MG63 (cell line): ENCODE measurements around the gene ATP5F1D. TPM values are rescaled to one million over a fixed set of nuclear protein-coding genes. Genes with fewer than 3 reads are reported as not detected.

Experiments used
- DNase-seq: peaks from one replicate; pipeline ENCODE4 v3.0.0-alpha.2; 2020
- H3K27me3 ChIP-seq: fragments of 250-450 bp; sonication (Bioruptor Pico); 2 replicates; pipeline ENCODE4 v1.5.1; 2020; ENCODE audit warnings: mild to moderate bottlenecking, moderate library complexity
- H3K36me3 ChIP-seq: fragments of 250-450 bp; sonication (Bioruptor Pico); 2 replicates; pipeline ENCODE4 v1.5.1; 2020; ENCODE audit warnings: mild to moderate bottlenecking, moderate library complexity
- H3K4me3 ChIP-seq: fragments of 250-450 bp; sonication (Bioruptor Pico); 2 replicates; pipeline ENCODE4 v1.5.1; 2020; ENCODE audit warnings: mild to moderate bottlenecking, moderate library complexity
- H3K9me3 ChIP-seq: fragments of 250-450 bp; sonication (Bioruptor Pico); 2 replicates; pipeline ENCODE4 v1.5.1; 2020; ENCODE audit warnings: mild to moderate bottlenecking, moderate library complexity
- total RNA-seq: library from RNA; depleted of rRNA; stranded (reverse); fragments of >200 nt; shearing (Covaris generic); gene quantifications from 2 replicates; pipeline ENCODE4 v1.2.3, GENCODE V29; 2014; ENCODE audit warnings: low replicate concordance

The ATP5F1D gene
- total RNA-seq, 1 experiment from 2014 or later = 33.8 TPM

DNA sequence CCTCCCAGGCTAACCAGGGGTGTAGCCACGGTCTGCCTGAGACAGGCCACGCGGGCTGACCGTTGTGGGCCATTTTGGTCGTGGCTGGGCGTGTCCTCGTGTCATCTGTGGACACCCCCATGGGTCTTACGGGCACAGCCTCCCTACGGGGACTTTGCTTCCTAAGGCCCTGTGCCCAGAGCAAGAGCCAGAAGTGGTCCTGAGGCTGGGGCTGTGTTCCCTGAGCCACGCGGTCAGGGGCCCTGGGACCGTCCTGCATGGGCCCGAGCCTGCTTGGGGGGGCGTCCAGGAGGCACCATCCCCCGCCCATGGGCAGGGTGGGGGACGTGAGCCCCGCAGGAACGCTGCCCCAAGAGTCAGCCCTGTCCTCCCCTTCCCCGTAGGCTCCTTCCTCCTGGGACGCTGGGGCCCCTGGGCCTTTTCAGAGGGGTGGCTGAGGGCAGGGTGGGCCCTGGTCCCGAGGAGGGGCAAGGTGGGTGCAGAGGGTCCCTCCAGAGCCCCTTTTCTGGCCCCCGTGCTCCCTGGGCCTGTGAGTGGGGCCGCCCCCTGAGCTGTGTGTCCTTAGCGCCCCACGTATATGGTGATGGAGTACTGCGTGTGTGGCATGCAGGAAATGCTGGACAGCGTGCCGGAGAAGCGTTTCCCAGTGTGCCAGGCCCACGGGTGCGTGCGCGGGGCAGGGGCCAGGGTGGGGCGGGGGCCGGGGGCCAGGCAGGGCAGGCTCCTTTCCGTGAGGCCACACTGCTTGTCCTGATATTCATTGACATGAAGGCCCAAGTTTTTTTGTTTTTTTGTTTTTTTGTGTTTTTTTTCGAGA, 22.6 kb upstream of the ATP5F1D start:
- Histone ChIP-seq H3K9me3 (no peaks in the 10 kb centered on the region), H3K4me3 (no peak overlapping the region), H3K27me3 (no peaks in the 10 kb centered on the region), H3K36me3 (peaks cover 7% of the 10 kb centered on the region)
- no peak for DNase-seq

- Histone ChIP-seq H3K9me3 (no peaks in the 10 kb centered on the region), H3K36me3 (peaks cover 5% of the 10 kb centered on the region), H3K4me3 (no peak overlapping the region), H3K27me3 (no peaks in the 10 kb centered on the region)
- DNase-seq = no peak
These were observed 21.6 kb upstream of the ATP5F1D start for GRCh38 chr19:1219786-1220476.

DNA sequence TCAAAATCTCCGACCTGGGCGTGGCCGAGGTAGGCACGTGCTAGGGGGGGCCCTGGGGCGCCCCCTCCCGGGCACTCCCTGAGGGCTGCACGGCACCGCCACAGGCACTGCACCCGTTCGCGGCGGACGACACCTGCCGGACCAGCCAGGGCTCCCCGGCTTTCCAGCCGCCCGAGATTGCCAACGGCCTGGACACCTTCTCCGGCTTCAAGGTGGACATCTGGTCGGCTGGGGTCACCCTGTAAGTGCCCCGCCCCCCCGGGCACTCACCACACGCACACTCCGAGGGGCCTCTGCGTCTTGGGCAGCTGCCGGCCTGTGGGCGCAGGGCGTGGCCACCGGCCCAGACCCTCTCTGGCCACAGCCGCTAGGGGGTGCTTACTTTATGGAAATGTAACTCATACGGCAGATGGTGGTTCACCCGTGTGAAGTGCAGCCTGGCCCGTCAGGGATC, 21.0 kb upstream of the ATP5F1D start:
- no peak for DNase-seq
- Histone ChIP-seq H3K4me3 (no peak overlapping the region), H3K27me3 (no peaks in the 10 kb centered on the region), H3K36me3 (peaks cover 5% of the 10 kb centered on the region), H3K9me3 (no peaks in the 10 kb centered on the region)

DNA sequence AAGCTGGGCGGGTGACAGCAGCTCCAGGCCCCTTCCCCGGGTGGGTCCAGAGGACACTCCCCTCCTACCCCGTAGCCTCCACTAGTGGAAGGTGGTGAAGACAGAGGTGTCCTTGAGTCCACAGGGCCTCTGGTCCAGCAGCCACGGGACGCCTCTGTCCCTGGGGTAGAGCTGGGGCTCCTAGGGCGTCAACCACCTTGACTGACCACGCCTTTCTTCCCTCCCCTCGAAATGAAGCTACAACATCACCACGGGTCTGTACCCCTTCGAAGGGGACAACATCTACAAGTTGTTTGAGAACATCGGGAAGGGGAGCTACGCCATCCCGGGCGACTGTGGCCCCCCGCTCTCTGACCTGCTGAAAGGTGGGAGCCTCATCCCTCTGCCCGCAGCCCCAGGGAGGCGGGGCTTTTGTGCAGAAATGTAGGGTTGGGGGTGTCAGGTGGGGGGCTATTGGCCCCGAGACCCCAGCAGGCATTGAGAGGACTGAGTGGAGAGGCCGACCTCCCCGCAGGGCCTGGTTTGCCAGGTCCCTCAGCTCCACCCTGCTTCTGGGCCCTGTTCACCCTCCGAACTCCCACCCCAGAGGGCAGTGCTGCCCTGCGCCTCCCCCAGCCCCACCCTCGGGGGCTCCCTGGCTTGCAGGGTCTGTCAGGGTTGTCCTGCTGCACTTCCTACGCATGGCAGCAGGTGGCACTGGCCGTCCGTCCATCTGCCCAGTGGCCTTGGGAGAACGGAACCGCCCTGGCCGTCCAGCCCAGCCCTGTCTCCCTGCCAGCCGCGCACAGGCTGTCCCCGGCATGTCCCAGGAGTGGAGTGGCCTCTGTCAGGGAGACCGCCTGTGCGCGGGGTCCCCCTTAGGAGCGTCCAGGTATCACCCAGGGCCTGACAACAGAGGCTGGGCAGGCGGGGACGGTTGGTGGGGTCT, 20.3 kb upstream of the ATP5F1D start:
- no peaks in the 10 kb centered on the region for H3K9me3 ChIP-seq
- H3K27me3 ChIP-seq = no peaks in the 10 kb centered on the region
- DNase-seq = no peak
- H3K36me3 ChIP-seq = peaks cover 5% of the 10 kb centered on the region
- H3K4me3 ChIP-seq = no peak overlapping the region

DNA sequence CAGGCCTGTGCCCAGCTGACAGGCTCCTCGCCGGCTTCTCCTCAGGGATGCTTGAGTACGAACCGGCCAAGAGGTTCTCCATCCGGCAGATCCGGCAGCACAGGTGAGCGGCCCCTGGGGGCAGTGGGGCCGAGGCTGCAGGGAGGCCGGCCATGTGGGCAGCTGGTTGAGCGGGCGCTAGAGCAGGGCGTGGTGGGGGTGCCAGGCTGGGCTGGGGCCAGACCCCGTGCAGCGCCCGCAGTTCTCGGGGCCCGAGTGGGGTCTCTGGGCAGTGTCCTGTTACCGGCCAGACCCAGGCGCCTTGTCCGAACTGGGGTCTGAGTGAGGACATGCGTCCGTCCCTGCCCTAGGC, 19.7 kb upstream of the ATP5F1D start:
- no peaks in the 10 kb centered on the region for H3K27me3 ChIP-seq
- no peak for DNase-seq
- peaks cover 5% of the 10 kb centered on the region for H3K36me3 ChIP-seq
- no peak overlapping the region for H3K4me3 ChIP-seq
- H3K9me3 ChIP-seq = no peaks in the 10 kb centered on the region

DNA sequence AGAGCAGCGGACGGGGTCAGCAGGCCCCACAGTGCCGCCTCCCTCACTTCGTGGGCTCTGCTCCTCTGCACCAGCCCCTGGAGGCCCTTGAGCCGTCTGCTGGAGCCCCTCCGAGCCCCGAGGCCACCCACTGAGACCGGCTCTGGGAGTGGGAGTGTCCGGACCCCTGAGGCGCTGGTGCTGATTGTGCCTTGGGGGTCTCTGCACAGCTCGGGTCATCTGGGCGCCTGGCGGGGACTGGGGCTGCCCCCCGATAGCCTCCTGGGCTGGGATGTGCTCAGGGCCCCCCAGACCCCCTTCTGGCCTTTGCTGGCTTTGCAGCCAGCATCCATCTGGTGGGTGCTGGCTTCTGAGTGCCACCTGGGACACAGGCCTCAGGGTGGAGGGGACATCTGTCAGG, 19.2 kb upstream of the ATP5F1D start:
- Histone ChIP-seq H3K4me3 (no peak overlapping the region), H3K27me3 (no peaks in the 10 kb centered on the region), H3K36me3 (peaks cover 5% of the 10 kb centered on the region), H3K9me3 (no peaks in the 10 kb centered on the region)
- DNase-seq = no peak

DNA sequence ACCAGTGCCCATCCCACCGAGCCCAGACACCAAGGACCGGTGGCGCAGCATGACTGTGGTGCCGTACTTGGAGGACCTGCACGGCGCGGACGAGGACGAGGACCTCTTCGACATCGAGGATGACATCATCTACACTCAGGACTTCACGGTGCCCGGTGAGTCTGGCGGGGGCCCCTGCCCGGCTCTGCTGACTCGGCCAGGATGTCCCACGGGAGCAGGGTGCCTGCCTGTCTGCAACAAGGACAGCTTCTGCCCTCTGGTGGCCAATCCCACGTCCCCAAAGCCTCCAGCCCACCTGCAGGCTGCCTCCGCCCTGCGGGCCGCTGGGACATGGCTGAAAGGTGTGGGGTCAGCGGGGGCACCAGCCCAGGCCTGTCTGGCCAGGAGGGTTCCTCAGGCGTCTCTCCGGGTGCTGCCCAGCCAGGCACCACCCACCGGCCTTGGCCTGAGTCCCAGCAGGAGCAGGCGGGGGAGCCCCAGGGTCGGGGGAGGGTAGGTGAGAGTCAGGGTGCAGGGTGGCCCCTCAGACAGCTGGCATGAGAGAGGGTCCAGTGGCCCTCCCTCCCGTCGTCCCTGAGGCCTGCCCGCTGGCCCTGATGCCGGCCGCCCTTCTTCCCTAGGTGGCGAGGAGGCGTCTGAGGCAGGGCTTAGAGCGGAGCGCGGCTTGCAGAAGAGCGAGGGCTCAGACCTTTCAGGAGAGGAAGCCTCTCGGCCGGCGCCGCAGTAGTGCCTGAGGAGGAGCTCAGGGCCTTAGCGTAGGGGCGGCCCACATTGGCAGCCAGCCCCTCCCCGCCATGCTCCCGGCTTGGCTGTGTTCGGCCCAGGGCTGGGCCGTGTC, 18.3 kb upstream of the ATP5F1D start:
- no peak for DNase-seq
- no peak overlapping the region for H3K4me3 ChIP-seq
- H3K9me3 ChIP-seq = no peaks in the 10 kb centered on the region
- peaks cover 5% of the 10 kb centered on the region for H3K36me3 ChIP-seq
- no peaks in the 10 kb centered on the region for H3K27me3 ChIP-seq

GRCh38 chr19:1224047-1224825, 17.3 kb upstream of the ATP5F1D start:
- H3K27me3 ChIP-seq = no peaks in the 10 kb centered on the region
- no peak for DNase-seq
- H3K36me3 ChIP-seq = peaks cover 5% of the 10 kb centered on the region
- no peaks in the 10 kb centered on the region for H3K9me3 ChIP-seq
- H3K4me3 ChIP-seq = no peak overlapping the region

DNA sequence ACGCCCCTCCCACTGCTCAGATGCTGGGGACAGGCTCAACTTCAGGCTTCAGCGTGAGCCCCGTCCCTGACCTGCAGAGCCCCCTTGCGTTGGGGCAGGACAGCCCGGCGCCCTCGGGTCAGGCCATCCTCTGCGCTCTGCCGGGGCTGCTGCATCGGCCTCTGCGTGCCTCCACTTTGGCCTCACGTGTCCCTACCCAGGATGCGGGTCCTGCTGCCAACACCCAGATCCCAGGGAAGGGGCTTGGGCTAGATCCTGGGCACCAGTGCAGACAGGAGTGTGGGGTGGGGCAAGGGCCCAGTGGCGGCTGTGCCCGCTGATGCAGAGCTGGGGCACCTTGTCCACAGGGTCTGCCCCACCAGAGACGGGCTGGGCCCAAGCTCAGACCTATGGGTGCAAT, 16.7 kb upstream of the ATP5F1D start:
- Histone ChIP-seq H3K36me3 (peaks cover 5% of the 10 kb centered on the region), H3K27me3 (no peaks in the 10 kb centered on the region), H3K4me3 (no peak overlapping the region), H3K9me3 (no peaks in the 10 kb centered on the region)
- DNase-seq = no peak

DNA sequence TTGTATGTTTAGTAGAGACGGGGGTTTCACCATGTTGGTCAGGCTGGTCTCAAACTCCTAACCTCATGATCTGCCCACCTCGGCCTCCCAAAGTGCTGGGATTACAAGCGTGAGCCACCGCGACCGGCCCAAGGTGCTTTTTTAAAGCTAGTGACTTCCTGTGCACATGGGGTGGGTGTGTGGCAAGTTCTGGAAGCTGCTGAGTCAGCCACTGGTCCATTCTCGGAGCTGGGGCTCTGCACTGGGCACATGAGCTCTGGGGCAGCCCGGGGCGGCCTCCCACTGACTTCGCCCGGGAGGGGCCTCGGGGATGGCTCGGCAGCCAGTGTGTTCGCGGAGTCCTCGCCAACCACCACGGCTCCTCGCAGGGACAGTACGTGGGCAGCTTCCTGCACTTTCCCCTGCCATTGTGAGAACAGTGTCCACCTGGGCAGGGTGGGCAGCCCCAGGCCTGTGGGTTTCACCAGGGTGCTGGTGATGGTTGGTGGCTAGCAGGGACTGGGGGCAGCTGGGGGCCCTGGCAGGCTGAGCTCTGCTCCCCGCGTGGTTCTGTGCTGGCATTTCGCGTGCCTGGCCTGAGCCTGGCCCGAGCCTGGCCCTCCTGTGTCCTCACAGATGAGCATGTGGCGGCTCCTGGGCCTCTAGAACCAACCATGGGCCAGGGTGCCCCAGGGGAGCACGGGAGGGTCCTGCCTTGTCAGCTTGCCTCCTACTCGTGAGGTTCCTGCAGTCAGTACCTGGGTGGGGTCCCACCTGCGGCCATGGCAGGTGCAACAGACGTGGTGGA, 15.9 kb upstream of the ATP5F1D start:
- Histone ChIP-seq H3K4me3 (no peak overlapping the region), H3K9me3 (no peaks in the 10 kb centered on the region), H3K36me3 (peaks cover 5% of the 10 kb centered on the region), H3K27me3 (no peaks in the 10 kb centered on the region)
- no peak for DNase-seq

DNA sequence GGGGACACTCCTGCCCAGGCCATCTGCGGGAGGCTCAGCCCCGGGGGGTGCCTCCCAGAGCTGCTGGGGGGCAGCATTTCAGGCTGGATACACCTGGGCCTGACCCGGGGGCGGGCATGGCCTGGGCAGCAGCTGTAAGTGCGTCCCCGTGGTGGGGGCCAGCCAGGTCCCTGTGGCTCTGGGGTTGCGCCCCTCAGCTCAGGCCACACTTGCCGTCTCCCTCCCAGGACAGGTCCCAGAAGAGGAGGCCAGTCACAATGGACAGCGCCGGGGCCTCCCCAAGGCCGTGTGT, 15.4 kb upstream of the ATP5F1D start:
- no peak overlapping the region for H3K4me3 ChIP-seq
- DNase-seq = no peak
- H3K27me3 ChIP-seq = no peaks in the 10 kb centered on the region
- H3K36me3 ChIP-seq = peaks cover 1% of the 10 kb centered on the region
- H3K9me3 ChIP-seq = no peaks in the 10 kb centered on the region

- H3K27me3 ChIP-seq = no peaks in the 10 kb centered on the region
- no peaks in the 10 kb centered on the region for H3K9me3 ChIP-seq
- H3K4me3 ChIP-seq = no peak overlapping the region
- DNase-seq = no peak
- no peaks in the 10 kb centered on the region; the same call in 1 of the 2 replicates for H3K36me3 ChIP-seq
These were observed 14.8 kb upstream of the ATP5F1D start for GRCh38 chr19:1226522-1227303.

- Histone ChIP-seq H3K36me3 (no peaks in the 10 kb centered on the region), H3K9me3 (no peaks in the 10 kb centered on the region), H3K27me3 (no peaks in the 10 kb centered on the region), H3K4me3 (no peak overlapping the region)
- no peak for DNase-seq
These were observed 14.1 kb upstream of the ATP5F1D start for GRCh38 chr19:1227304-1228054.
